HG03159 (cell line): ENCODE measurements around the gene OR51I2.

ENCODE experiments used
- ATAC-seq: cut with Tn5 transposase; IDR thresholded peaks from one replicate; pipeline ENCODE4 v1.9.1; 2021; ENCODE audit warnings: mild to moderate bottlenecking, moderate library complexity; ENCODE audit not compliant: unreplicated experiment

Gene OR51I2, protein sequence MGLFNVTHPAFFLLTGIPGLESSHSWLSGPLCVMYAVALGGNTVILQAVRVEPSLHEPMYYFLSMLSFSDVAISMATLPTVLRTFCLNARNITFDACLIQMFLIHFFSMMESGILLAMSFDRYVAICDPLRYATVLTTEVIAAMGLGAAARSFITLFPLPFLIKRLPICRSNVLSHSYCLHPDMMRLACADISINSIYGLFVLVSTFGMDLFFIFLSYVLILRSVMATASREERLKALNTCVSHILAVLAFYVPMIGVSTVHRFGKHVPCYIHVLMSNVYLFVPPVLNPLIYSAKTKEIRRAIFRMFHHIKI

DNA sequence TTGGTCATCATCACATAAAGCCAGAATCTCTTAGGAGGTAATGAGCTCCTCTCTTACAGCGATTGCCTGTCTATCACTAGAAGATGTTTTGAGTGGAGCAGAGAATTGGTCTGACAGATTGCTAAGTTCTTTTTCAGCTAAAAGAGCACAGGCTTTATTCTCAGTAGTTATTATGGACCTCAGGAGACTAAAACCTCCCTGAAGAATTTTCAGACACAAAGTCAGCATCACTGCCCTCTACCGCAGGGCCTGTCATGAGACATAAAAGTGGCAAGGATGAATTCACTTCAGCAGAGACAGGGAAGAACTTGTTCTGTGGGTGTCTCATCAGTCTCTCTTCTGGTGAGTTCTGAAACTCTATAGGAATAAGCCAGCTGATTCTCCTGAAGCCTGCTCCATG lies at the start of gene OR51I2:
TSS of gene OR51I2 (plus strand) at position 301 of the 400 bp plus-strand sequence. CDS start 4,166 bp downstream, outside the sequence.
- no peak for ATAC-seq

DNA sequence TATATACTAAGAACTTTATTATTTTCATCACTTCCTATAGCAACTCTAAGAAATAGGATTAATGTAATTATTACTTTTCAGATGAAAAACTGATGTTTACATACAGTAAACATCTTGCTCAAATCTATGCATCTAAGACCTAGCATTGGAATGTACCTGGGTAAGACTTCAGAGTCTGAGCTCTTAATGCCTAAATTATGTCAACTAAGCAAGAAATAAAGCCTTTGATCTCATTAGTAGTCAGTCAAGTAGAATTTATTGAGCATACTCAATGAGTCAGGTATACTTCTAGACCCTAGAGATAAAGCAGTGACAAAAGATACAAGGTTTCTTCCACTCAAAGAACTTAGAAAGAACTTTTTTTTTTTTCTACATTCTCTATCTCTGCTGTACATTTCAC lies 44.0 kb upstream of the OR51I2 start:
- ATAC-seq, result no peak

DNA sequence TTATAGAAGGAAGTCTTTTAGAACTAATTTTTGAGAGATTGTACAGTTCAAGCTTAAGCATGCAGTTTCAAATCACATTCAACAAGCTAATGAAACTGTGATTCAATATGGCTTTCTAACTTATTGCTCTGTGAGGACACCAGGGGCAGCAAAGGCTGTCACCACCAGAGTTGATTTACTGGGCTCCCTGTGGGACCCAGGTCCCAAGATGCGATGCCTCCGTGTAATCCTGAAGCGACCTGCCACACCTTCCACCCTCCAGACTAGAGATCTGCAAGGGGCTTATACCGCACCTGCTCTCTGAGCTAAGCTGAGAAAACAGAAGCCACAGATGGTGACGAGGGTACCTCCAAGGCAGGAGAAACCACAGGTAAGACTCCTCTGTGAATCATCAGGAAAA lies 28.1 kb upstream of the OR51I2 start:
- ATAC-seq, result no peak

DNA sequence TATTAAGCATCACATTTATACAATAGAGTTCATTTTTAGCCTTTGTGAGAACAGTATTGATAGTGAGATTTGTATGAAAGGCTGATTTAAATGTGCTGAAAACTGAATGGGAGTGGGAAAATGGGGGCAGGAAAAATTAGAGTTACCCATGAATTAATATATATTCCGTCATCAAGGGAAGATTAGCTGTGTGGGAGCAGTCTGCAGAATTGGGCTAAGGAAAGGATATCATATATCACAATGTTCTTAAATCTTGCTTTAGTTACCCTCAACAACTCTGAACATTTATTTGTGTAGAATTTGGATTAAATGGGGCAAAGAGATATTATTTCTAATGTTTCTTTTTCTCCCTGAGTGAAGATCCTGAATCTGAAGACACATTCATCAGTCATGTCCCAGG lies 27.3 kb upstream of the OR51I2 start, which contains the start of gene OR51Q1:
TSS of gene OR51Q1 (plus strand) at position 301 of the 400 bp plus-strand sequence. CDS start at position 391, 90 bp downstream.
- ATAC-seq, result no peak

DNA sequence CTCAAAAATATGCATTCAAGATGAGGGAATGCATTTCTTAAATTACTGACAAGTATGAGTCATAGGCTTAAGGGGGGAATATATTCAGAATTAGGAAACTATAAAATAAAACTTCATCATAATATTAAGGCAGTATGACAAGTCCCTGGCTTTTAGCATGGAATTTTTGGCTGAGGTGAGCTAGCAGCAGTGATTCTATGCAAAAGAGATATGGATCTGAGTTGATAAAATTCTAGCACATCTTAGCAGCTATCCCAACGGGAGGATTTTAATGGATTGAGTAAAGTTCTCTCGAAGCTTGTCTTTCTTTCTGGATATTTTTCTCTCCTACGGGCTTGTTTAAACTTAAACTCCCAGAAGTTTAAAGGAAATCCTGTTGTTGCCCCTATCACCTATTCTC lies 26.0 kb upstream of the OR51I2 start:
- no peak for ATAC-seq

DNA sequence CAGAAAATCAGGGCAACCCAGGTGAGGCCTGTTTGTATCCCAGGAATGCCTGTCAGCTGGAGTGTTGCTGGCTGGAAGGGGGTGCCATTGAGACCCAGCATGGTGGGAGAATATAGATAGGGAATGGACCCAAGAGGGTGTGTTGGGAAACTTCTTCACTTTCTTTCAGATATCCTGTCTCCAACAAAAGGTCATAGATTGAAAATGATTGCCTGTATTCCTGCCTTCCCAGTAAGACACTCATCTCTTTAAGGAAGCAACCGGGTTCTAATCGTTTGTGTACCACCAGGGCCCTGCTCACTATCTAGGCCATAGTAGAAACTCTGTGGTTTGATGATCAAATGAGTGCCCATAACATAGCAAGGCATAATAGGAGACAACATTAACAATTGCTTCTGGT lies 7.7 kb upstream of the OR51I2 start, which contains the start of gene OR51I1:
TSS of gene OR51I1 (minus strand) at position 101 of the 400 bp plus-strand sequence. CDS start at position 101, 0 bp downstream.
- ATAC-seq, result no peak

DNA sequence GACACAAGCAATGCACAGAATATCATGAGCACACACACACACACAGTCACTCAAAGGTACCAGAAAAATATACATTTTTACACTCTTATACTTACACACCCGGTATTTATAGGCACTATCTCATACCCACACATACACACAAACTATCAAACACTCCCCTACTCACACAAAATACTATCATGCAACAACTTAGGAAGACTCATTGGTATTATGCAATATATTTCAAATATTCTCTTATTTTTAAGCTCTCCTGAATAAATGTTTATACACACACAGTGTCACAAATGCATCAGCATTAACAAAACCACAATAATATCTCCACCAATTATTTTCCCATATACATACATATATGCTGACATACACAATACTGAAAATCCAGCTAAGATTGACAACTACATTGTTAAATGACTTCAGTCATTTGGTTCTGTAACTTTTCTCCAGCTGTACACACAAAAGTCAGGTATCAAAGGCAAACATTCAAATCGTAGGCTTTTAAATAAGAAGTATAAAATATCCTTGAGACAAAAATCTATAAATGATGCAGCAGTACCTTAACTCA lies 5.2 kb upstream of the OR51I2 start:
- no peak for ATAC-seq

DNA sequence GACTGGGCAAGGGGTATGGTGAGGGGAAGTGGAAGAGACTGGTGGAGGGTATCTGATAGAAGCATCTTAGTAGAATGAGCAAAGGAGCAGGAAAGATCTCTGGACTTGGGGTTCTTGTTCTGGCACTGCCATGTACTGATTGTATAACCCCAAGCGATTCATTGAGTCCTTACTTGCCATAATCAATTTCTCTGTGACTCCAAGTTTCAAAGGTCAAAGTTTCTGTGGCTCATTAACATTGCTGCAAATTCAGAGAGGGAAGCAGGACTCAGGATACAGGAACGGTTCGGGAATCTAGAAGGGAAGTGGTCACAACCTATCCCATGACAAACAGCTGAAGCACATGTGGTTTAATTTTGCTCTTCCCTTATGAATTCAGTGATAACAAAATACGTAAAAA lies 309 bp downstream of the OR51I2 start:
- ATAC-seq, result no peak

DNA sequence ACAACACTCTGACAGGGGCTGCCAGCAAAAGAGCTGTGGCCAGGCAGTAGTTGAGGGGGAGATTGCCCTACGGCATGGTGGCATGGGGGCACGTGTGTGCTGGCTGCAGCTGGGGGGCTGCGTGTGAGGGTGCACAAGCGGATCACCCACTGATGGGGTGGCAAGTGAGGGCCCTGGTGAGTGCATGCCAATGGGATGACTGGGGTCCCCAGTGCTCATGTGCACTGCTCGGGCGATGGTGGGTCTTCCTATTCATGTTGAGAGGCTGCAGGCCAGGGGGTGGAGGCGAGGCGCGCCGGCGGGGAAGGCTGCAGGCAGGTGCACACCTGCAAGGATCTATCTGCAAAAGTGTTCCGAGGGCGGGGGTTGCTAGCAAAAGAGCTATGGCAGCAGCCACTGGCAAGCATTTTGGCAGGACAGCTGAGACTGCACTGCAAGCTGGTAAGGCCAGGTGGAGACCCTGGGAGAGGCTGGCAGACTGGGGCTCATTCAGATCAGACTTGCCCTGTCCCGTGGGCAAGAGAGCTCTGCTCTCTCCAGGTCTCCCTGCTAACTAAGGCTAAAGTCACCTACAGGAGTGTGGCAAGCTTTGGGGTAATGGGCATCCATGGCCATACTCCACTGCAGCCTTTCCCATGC lies 12.0 kb downstream of the OR51I2 start:
- ATAC-seq, result no peak

DNA sequence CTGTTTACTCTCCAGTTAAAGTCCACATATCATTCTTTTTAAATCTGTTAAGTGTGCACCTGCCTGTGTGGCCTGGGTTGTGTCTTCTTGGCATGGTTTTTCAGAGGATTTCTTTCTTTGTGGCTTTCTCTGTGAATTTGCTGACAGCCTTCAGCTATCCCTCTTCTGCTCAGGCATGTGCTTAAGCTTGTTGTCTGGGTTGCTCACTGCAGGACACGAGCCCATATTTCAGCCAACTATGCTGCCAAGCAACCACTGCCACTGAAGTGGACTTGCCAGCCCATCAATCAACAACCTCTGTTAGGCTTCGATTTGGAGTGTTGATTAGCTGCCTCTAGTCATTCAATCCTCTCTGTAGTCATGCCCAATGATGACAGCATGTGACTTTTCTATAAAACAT lies 18.4 kb downstream of the OR51I2 start:
- no peak for ATAC-seq

DNA sequence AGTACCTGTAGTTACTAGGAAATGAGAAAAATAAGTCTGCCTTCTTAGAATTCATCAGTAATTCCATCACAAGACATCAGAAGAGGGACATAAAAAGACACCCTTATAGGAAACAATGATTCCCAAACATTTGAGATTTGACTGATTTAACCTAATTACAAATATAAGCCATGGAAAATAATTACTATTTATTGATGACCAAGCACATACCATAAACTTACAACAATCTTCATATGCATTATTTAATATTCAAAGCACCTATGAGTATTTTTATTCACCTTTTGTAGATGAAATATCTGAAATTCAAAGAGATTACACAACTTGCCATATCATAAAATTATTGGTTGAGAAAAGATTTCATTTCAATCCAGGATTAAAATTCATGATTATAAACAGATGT lies 24.8 kb downstream of the OR51I2 start:
- ATAC-seq, result no peak

DNA sequence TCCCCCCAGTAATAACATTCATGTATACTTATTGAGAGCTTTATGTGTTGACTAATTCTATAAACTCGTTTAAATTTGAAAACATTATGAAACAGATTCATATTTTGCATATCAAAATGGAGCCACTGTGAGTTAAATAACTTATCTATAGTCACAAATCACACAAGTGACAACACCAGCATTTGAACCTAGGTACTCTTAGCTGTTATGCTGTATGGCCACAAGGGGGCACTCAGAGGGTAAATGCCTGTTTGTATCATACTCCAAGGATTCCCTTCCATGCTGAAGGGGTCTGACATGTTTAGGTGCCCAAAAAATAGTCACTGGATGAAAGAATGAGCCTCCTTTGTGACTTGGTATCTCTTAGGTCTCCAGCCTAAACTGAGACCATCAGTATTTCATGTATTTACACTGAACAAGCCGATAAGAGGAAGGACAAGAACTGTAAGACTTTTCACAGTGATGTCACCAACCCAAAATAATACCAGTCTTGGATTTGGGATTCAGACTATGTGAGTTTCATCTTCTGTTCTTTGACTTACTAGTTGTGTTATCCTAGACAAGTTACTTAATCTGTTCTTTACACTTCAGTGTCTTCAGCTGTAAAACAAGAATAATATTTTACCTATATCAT lies 27.2 kb downstream of the OR51I2 start:
- peak; percentile 94 for ATAC-seq

DNA sequence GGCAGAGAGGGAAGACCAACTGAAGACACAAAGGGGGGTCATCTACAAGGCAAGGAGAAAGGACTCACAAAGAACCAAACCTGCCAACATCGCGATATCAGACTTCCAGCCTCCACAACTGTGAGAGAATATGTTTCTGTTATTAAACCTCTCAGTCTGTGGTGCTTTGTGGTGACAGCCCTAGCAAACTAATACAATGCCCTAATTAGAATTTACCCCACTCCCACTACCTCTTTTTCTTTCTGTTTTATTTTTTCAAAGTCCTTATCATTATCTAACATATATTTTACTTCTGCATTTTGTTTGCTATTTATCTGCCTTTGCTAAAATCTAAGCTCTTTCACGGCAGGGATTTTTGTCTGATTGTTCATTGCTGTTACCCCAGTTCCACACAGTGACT lies 36.9 kb downstream of the OR51I2 start:
- ATAC-seq, result no peak

DNA sequence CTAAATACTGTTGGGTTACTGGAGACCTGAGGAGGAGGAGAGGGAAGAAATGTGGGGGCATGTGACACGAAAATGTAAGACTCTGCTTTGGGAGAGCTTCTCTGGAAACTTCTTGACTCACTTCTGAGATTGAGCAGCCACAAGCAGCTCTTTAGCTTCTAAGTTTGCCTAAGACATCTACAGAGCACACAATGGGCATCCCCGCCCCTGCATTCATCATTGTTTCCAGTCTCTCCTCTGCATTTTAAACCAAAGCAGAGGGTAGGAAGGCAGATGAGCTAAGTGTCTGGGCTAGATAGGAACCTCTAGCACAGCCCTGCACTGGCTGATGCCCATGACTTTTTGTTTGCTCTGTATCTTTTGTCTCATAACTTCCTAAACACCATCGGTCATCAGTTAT lies 37.3 kb downstream of the OR51I2 start:
- ATAC-seq, result no peak

DNA sequence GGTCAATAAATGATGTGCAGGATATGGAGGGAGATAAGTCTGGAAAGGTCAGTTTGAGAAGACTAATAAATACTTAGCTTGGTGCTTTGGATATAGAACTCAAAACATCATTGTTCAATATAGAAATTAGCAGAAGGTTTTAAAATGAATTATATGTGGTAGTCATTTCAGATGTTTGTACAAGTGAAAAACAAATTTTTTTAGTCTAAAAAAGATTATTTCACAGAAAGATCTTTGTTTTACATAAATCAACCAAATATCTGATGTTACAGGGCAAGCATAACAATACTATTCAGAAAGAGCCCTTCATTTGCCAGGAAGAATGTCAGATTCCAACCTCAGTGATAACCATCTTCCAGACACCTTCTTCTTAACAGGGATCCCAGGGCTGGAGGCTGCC lies 39.3 kb downstream of the OR51I2 start, which contains the start of gene OR52D1:
TSS of gene OR52D1 (plus strand) at position 301 of the 400 bp plus-strand sequence. CDS start at position 323, 22 bp downstream.
- no peak for ATAC-seq

DNA sequence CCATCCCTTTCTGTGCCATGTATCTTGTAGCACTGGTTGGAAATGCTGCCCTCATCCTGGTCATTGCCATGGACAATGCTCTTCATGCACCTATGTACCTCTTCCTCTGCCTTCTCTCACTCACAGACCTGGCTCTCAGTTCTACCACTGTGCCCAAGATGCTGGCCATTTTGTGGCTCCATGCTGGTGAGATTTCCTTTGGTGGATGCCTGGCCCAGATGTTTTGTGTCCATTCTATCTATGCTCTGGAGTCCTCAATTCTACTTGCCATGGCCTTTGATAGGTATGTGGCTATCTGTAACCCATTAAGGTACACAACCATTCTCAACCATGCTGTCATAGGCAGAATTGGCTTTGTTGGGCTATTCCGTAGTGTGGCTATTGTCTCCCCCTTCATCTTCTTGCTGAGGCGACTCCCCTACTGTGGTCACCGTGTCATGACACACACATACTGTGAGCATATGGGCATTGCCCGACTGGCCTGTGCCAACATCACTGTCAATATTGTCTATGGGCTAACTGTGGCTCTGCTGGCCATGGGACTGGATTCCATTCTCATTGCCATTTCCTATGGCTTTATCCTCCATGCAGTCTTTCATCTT lies 39.8 kb downstream of the OR51I2 start:
- no peak for ATAC-seq

DNA sequence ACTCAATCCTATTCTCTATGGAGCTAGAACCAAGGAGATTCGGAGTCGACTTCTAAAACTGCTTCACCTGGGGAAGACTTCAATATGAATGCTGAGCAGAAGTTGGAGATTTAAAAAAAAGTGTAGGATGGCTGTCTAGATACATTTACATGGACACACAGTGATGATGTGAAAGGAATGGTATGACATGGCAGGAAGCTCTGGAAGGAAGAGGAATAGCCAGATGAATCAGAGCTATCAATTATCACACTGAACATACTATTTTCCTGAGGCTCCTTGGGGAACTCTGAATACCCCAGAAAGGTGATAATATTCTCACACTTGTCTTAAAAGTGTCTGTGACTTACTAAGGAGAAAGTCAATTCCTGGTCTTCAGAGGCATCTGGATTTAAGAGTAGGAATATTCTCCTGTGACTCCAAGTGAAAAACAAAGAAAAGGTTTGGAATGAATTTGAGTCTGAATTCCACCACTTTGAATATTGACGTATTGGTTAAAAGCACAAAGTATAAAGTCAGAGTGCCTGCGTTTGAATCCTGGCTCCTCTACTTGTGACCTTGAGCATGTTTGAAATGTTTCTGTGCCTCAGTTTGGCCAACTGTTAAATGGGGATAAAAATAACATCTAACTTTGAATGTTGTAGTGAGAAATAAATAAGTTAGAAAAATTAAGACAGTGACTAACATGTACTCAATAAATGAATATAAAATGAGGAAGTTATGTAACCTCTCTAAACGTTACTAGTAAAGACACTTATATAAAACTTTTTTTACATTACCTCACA lies 40.6 kb downstream of the OR51I2 start:
- ATAC-seq, result no peak

DNA sequence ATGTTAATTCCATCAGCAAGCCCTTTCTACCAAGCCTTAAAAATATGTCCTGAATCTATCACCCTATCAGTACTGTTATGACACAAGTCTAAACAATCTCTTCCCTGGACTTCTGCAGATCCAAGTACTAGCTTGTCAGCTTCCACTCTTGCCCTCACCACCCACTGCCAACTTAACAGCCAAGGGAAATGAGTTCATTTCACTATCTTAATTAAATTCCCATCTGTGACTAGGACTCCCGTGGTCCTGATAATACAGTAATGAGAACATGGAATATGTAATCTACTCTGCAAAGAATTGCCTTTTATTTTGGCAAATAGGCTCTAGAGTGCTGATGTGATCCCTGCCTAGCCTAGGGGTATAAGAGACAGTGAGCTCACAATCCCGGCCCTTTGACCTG lies 50.5 kb downstream of the OR51I2 start:
- ATAC-seq, result no peak

DNA sequence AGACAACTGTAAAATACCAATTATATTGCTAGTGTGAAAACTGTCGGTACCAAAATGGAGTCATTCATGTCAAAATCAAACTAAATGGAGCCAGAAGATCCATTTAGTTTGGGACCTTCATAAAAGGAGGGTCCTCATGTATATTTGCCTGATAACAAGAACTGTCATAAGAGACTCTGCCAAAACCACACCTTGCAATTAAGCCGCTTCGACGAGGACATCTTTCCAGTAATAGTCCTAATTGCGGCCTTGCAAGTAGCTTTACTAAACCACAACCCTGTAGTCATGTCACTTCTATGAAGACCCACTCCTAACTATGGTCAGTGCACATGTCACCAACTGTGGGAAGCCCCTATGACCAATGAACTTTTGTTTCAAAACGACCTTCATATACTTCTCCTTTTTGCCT lies 51.3 kb downstream of the OR51I2 start:
- no peak for ATAC-seq

DNA sequence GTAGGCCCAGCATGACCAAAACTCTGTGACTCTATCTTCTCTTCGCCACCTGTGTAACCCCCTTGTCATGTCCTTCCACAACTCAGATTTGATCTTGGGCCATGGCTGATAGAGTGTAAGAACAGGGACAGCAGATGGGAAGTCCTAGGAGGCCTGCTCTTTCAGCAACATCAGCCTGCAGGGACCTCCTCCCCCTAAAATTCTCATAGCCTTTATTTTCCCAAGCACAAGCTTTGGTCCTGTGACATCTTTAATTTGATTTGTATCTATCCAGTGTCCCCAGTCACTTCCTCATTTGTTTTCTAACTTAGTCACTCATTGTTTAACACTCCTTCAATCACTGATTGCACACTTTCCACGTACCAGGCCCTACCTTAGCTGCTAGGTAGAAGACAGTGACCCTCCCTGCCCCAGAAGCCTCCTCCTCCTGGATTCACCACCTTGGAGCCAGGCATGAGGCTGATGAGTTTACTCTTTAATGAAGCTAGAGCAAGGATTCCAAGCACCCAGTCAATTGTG lies 55.3 kb downstream of the OR51I2 start:
- ATAC-seq, result no peak
